ENCODE measurements around the gene GLT8D1.
"Not testable (repeated sequence)": the region's sequence is repeated elsewhere in the genome, so short reads cannot be mapped to it uniquely, and the experiment has no call there.

GLT8D1 gene

GRCh38 chr3:52678265-52679198 is 27.1 kb downstream of the GLT8D1 start:
- no peak for DNase-seq

GRCh38 chr3:52676201-52676600 is 29.4 kb downstream of the GLT8D1 start:
- not testable (repeated sequence) for DNase-seq

- DNase-seq, result no peak
Observed at GRCh38 chr3:52671676-52672075, 33.9 kb downstream of the GLT8D1 start.

GRCh38 chr3:52670621-52671521 is 34.7 kb downstream of the GLT8D1 start:
- no peak for DNase-seq

- no peak for DNase-seq
Observed at GRCh38 chr3:52663098-52663497, 42.5 kb downstream of the GLT8D1 start.

GRCh38 chr3:52660046-52660445 is 45.5 kb downstream of the GLT8D1 start:
- DNase-seq, result no peak

- no peak for DNase-seq
Observed at GRCh38 chr3:52655895-52656294, 49.7 kb downstream of the GLT8D1 start.

- DNase-seq, result no peak
Observed at GRCh38 chr3:52651592-52651991, 54.0 kb downstream of the GLT8D1 start.

- no peak for DNase-seq
Observed at GRCh38 chr3:52650439-52650838, 55.2 kb downstream of the GLT8D1 start.

GRCh38 chr3:52649461-52650210 is 56.0 kb downstream of the GLT8D1 start:
- DNase-seq, result no peak

GRCh38 chr3:52645549-52645948 is 60.0 kb downstream of the GLT8D1 start:
- DNase-seq, result no peak

Data from NCI-H1048 (cell line).